DOHH2 (cell line): ENCODE results near the gene IRF9.
A peak's percentile ranks its signal among the peaks of the same experiment; 100 is the strongest.

ENCODE experiments used
- H3F3A ChIP-seq: fragments of 200-600 bp; sonication (generic), shearing (Covaris generic); 2 replicates; pipeline ENCODE4 v1.6.0; 2016; ENCODE audit warnings: antibody characterized with exemption, mild to moderate bottlenecking; ENCODE audit not compliant: control insufficient read depth, insufficient read depth
- H3K27ac ChIP-seq: fragments of 200-600 bp; sonication (generic); 2 replicates; pipeline ENCODE4 v1.5.1; 2014; ENCODE audit warnings: low read depth, mild to moderate bottlenecking, low read length, moderate library complexity
- H3K27me3 ChIP-seq: fragments of 200-600 bp; sonication (generic); 2 replicates; pipeline ENCODE4 v1.6.1; 2014; ENCODE audit warnings: mild to moderate bottlenecking, low read length, mixed read lengths; ENCODE audit not compliant: control insufficient read depth
- H3K36me3 ChIP-seq: fragments of 200-600 bp; sonication (generic); 2 replicates; pipeline ENCODE4 v1.6.1; 2014; ENCODE audit warnings: mild to moderate bottlenecking, low read length, moderate library complexity, mixed read lengths; ENCODE audit not compliant: control insufficient read depth
- H3K4me1 ChIP-seq: fragments of 200-600 bp; sonication (generic); 2 replicates; pipeline ENCODE4 v1.6.1; 2014; ENCODE audit warnings: mild to moderate bottlenecking, low read length, mixed read lengths; ENCODE audit not compliant: control insufficient read depth
- H3K4me2 ChIP-seq: fragments of 200-600 bp; sonication (generic); 2 replicates; pipeline ENCODE4 v1.6.0; 2014; ENCODE audit warnings: mild to moderate bottlenecking, low read length, moderate library complexity
- H3K4me3 ChIP-seq: fragments of 200-600 bp; sonication (generic); 2 replicates; pipeline ENCODE4 v1.5.1; 2014; ENCODE audit warnings: mild to moderate bottlenecking, low read length, mixed read lengths
- H3K79me2 ChIP-seq: fragments of 200-600 bp; sonication (generic); 2 replicates; pipeline ENCODE4 v1.6.1; 2014; ENCODE audit warnings: mild to moderate bottlenecking, low read length, mixed read lengths; ENCODE audit not compliant: control insufficient read depth
- H3K9me2 ChIP-seq: fragments of 200-600 bp; sonication (generic); replicated peaks from 2 replicates; pipeline ENCODE4 v1.6.1; 2014; ENCODE audit warnings: mild to moderate bottlenecking, low read length, mixed read lengths; ENCODE audit not compliant: control insufficient read depth
- H3K9me3 ChIP-seq: fragments of 200-600 bp; sonication (generic); 2 replicates; pipeline ENCODE4 v1.6.1; 2014; ENCODE audit warnings: antibody characterized with exemption, low read length, mixed read lengths; ENCODE audit not compliant: control insufficient read depth, insufficient read depth
- H4K20me1 ChIP-seq: fragments of 200-600 bp; sonication (generic); 2 replicates; pipeline ENCODE4 v1.6.0; 2014; ENCODE audit warnings: low read depth, mild to moderate bottlenecking, antibody characterized with exemption, low read length, moderate library complexity; ENCODE audit not compliant: control insufficient read depth, insufficient read depth
- EZH2phosphoT487 ChIP-seq: fragments of 200-600 bp; sonication (generic); IDR thresholded peaks from 2 replicates; pipeline ENCODE4 v1.6.1; 2017; ENCODE audit warnings: borderline replicate concordance, mild to moderate bottlenecking, antibody characterized with exemption, low read length, moderate library complexity, mixed read lengths
- TF ChIP-seq, protein P1 (sequence below): fragments of 200-600 bp; sonication (generic); IDR thresholded peaks from one replicate; pipeline ENCODE4 v1.5.1; 2014; ENCODE audit warnings: antibody characterized with exemption, mild to moderate bottlenecking, low read depth, low read length; ENCODE audit not compliant: poor library complexity, severe bottlenecking

The IRF9 gene

GRCh38 chr14:24194873-24195185, 33.8 kb downstream of the IRF9 start:
- Histone ChIP-seq H3F3A (peaks cover 19% of the 10 kb centered on the region), H3K79me2 (peaks cover 53% of the 10 kb centered on the region), H3K4me3 (peak overlapping the region; percentile 87), H4K20me1 (no peaks in the 10 kb centered on the region), H3K36me3 (peaks cover 48% of the 10 kb centered on the region), H3K4me2 (peak overlapping the region; percentile 78), H3K9me3 (no peaks in the 10 kb centered on the region), H3K27me3 (no peaks in the 10 kb centered on the region), H3K4me1 (peaks cover 29% of the 10 kb centered on the region), H3K9me2 (no peaks in the 10 kb centered on the region), H3K27ac (peak overlapping the region; percentile 78)
- TF ChIP-seq, protein P1, sequence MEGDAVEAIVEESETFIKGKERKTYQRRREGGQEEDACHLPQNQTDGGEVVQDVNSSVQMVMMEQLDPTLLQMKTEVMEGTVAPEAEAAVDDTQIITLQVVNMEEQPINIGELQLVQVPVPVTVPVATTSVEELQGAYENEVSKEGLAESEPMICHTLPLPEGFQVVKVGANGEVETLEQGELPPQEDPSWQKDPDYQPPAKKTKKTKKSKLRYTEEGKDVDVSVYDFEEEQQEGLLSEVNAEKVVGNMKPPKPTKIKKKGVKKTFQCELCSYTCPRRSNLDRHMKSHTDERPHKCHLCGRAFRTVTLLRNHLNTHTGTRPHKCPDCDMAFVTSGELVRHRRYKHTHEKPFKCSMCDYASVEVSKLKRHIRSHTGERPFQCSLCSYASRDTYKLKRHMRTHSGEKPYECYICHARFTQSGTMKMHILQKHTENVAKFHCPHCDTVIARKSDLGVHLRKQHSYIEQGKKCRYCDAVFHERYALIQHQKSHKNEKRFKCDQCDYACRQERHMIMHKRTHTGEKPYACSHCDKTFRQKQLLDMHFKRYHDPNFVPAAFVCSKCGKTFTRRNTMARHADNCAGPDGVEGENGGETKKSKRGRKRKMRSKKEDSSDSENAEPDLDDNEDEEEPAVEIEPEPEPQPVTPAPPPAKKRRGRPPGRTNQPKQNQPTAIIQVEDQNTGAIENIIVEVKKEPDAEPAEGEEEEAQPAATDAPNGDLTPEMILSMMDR, result no peak
- no peak for TF ChIP-seq EZH2phosphoT487

DNA sequence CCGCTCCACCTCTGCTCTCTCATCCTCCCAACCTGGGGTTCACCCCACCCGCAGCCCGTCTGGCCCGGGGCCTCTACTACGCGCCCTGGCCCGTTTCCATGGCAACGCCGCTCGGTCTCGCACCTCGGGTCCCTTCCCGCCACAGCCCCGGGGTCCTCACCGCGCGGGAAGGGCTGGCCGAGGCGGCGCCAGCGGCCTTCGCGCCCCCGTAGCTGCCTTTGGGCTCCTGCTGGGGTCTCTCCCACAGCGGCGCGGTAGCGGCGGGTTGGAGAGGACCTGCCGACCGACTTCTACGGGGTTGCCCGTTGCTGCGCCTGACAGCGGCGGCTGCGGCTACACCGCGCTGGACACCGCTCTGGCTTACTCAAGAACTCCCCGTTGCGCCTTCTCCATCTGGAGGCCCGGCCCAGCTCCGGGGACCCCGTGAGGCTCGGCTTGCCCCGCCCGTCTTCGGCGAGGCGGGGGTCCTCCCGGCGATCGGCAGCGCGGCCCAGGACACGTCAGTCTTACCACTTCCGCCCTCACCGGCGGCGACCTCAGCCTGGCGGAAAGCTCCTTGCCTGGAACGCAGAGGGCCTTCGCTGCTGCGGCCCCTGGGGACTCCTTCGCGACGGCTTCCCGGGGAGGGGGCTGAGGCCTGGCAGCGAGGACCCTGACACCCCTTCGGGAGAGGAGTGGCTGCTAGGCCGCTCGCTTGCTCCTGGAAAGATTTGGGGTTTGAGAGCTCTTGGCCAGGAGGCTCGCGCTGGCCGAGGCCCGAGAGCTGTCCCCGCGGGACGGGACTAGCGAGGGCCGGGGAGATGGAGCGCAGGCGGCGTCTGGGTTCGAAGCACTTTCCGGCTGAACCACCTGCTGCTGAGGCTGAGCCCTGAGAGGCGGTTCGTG, 34.4 kb downstream of the IRF9 start, which contains the start of gene TM9SF1:
TSS of gene TM9SF1 (minus strand) at position 256 of the 885 bp plus-strand sequence. CDS start 422 bp downstream, outside the sequence.
- Histone ChIP-seq H3K4me3 (peak within 1 kb of the TSS; percentile 87), H4K20me1 (no peaks in the 10 kb centered on the region), H3K36me3 (peaks cover 44% of the 10 kb centered on the region), H3K4me1 (peaks cover 29% of the 10 kb centered on the region), H3K79me2 (peaks cover 53% of the 10 kb centered on the region), H3K27ac (peak within 1 kb of the TSS; percentile 78), H3K9me3 (no peaks in the 10 kb centered on the region), H3K27me3 (no peaks in the 10 kb centered on the region), H3K9me2 (no peaks in the 10 kb centered on the region), H3F3A (peaks cover 16% of the 10 kb centered on the region), H3K4me2 (peak within 1 kb of the TSS; percentile 78)
- no peak for TF ChIP-seq EZH2phosphoT487
- TF ChIP-seq, protein P1, result no peak

- H3K36me3 ChIP-seq, result peaks cover 44% of the 10 kb centered on the region
- H3K27me3 ChIP-seq, result no peaks in the 10 kb centered on the region
- H3K9me3 ChIP-seq, result no peaks in the 10 kb centered on the region
- TF ChIP-seq EZH2phosphoT487, result no peak
- TF ChIP-seq, protein P1, result no peak
- H3K4me3 ChIP-seq, result peak overlapping the region; percentile 87
- H3K4me2 ChIP-seq, result peak overlapping the region; percentile 78
- H3F3A ChIP-seq, result peaks cover 15% of the 10 kb centered on the region
- H4K20me1 ChIP-seq, result no peaks in the 10 kb centered on the region
- H3K79me2 ChIP-seq, result peaks cover 53% of the 10 kb centered on the region
- no peaks in the 10 kb centered on the region for H3K9me2 ChIP-seq
- peak overlapping the region; percentile 78 for H3K27ac ChIP-seq
- H3K4me1 ChIP-seq, result peaks cover 29% of the 10 kb centered on the region
These were observed 35.3 kb downstream of the IRF9 start for GRCh38 chr14:24196071-24197055.
